GM18502 (cell line): Measurements from ENCODE around the gene BRD4.
A peak's percentile ranks its signal among the peaks of the same experiment; 100 is the strongest.
"Not testable (repeated sequence)": the region's sequence is repeated elsewhere in the genome, so short reads cannot be mapped to it uniquely, and the experiment has no call there.

Experiments used
- ATAC-seq: cut with Tn5 transposase; IDR thresholded peaks from one replicate; pipeline ENCODE4 v1.9.1; 2021; ENCODE audit warnings: mild to moderate bottlenecking; ENCODE audit not compliant: unreplicated experiment, poor library complexity

Gene BRD4

GRCh38 chr19:15363048-15363447 is 30.7 kb upstream of the BRD4 start:
- not testable (repeated sequence) for ATAC-seq

- not testable (repeated sequence) for ATAC-seq
Measured at GRCh38 chr19:15360015-15360414, 27.7 kb upstream of the BRD4 start.

DNA sequence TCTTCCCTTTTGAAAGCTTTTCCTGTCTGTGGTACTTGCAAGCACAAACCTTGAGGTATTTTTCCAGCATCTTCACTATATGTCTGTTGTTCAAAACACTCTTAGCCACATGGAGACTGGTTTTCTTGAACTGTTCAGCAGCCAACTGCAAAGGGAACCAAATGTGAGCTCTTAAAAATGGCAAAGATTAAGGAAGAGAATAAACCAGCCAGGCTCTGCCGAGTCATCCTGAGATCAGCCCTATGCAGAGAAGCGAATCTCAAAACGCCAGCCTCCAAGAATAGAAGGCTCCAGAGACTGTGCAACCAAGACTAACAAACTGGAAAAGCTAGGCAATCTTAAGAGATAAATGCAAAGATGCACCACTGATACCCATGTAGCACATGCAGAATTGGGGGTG is 26.6 kb upstream of the BRD4 start:
- ATAC-seq, result no peak

DNA sequence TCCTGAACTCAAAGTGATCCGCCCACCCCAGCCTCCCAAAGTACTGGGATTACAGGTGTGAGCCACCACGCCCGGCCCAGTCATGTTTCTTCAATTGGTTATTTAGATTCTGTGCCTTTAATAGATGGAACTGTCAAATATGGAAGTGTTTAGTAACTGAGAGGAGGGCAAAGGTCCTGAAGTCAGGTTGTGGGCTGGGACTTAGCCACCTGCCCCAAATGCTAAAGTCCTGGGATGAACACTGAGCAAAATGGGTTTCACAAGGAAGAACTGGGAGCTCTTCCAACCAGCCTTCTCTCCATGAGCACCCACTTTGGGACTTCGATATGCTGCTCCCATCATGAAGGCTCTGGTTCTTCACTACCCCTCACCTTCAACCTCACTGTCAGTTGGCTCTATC is 25.6 kb upstream of the BRD4 start:
- ATAC-seq, result no peak

- no peak for ATAC-seq
Measured at GRCh38 chr19:15354566-15355296, 22.4 kb upstream of the BRD4 start.

DNA sequence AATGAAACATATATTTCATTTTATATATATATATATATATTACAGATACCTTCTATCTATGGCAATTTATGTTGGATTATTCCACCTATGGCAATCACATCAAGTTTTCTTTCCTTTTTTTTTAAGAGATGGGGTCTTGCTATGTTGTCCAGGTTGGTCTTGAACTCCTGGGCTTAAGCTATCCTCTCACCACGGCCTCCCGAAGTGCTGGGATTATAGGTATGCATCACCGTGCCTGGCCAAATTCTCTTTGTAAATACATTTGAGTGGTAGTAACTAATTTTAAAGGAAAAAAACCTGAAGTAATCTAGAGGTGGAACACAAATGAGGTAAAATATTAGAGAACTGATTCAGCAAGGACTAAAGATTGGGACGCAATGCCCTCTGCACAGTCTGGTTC is 21.6 kb upstream of the BRD4 start:
- no peak for ATAC-seq

DNA sequence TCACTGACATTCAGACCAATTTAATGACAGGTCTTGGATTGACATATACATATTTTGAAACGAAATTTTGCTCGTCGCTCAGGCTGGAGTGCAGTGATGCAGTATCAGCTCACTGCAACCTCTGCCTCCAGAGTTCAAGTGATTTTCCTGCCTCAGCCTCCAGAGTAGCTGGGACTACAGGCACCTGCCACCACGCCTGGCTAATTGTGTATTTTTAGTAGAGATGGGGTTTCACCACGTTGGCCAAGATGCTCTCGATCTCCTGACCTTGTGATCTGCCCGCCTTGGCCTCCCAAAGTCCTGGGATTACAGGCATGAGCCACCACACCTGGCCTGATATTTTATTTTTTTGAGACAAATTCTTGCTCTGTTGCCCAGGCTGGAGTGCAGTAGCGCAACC is 20.2 kb upstream of the BRD4 start:
- not testable (repeated sequence) for ATAC-seq

DNA sequence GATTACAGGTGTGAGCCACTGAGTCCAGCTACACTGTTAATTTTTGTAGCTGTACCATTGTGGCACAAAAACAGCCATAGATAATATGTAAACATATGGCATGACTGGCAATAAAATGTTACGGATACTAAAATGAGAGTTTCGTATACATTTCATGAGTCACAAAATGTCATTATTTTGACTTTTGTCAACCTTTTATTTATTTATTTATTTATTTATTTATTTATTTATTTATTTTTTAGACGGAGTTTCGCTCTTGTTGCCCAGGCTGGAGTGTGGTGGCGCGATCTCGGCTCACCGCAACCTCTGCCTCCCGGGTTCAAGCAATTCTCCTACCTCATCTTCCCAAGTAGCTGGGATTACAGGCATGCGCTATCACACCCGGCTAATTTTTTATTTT is 9.0 kb upstream of the BRD4 start:
- not testable (repeated sequence) for ATAC-seq

GRCh38 chr19:15340086-15340485 is 7.7 kb upstream of the BRD4 start:
- no peak for ATAC-seq

DNA sequence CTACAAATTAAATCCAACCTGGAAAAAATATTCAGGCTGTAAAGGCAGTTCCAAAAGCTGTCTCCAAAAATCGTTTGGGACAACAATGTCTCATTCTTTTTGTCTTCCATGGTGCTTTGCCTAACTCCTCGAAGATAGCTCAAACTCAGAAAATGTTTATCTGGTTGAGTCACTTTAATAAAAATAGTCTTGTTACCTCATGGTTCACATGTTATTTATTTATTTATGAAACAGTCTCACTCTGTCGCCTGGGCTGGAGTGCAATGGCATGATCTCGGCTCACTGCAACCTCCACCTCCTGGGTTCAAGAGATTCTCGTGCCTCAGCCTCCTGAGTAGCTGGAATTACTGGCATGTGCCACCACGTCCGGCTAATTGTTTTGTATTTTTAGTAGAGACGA is 4.9 kb upstream of the BRD4 start:
- no peak for ATAC-seq

GRCh38 chr19:15335992-15336391 is 3.7 kb upstream of the BRD4 start:
- ATAC-seq, result not testable (repeated sequence)

DNA sequence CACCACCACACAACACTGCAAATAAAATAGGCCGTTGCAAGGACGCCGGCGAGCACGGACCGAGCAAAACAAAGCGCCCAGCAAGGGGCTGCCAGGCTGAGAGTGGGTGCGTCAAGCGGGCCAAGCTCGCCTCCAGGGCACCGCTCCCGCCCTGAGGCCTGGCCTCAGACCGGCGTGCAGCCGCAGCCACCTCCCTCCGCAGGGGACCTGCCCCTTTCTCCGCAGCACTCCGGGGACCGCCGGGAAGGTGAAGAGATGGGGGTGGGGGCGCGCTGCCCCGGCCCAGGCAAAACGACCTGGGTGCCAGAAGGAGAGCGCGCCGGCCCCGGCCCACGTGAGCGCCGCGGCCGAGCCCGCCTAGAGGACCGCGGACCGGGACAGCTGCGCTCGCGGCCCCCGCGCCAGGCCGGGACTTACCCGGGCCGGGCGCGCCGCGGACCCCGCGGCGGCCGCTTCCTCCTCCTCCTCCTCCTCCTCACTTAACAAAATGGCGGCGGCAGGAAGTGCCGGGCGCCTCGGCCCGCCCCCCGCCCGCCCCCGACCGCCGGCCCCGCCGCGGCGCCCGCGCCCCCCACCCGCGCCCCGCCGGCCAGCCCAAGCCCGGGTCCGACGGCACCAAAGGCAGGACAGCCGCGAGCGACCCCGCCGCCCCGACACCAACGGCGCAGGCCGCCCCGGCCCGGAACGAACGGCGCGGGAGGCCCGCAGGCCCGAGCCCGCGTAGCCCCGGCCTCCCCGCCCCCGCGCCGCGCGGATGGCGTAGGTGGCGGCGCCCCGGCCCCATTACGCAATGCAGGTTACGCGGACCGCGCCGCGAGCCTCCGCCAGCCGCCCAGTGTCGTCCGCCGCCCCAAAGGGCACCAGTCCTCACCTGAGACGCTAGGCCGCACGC is 674 bp downstream of the BRD4 start:
- peak; percentile 36 for ATAC-seq

GRCh38 chr19:15330801-15331418 is 1.4 kb downstream of the BRD4 start:
- no peak for ATAC-seq

DNA sequence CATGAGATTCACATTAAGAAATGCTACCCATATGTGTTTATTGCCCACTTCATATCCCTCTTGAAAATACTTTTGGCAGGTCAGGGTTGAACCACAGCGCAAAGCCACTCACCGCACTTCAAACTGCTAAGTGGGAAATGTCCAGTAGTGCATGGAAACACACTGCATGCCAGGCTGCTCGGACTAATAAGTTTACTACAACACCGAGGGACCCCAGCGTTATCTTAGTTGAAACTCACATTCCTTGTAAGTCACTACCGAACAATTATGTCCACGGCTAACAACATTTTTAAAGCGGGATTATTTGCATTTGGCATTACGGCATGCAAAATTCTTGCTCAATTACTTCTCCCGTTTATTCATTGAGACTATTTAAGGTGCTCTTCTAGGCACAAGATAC is 4.0 kb downstream of the BRD4 start:
- ATAC-seq, result no peak

DNA sequence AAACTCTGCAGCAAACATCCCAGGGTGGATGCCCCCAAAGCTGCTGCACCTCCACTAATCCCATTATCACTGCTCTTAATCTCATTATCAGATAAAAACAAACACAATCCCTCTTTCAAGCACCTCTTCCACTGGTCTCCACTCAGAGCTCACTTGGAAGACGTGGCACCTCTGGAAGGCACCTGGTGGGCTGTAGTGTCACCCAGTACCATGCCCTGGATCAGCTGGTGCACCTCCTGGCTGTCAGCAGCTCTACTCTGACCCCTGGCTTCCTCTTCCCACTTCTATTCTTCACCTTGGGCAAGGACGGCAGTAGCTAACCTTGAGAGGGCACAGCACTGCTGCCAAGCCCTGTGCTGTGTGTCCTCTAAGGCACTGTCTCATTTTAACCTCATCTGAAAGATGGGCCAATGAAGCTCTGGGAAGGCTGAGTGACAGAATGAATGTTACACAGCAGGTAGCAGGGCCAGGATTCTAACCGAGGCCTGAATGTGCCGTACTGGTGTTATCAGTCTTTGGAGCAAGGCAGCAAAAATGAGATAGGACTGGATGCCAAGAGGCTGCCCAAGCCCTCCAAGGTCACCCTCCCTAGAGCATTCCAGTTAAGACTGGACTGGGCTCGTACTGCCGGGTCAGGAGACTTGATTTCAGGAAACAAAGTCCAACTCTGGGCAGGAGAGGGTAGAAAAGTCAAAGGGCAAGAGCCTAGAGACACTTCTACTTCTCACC is 7.4 kb downstream of the BRD4 start:
- ATAC-seq, result no peak

DNA sequence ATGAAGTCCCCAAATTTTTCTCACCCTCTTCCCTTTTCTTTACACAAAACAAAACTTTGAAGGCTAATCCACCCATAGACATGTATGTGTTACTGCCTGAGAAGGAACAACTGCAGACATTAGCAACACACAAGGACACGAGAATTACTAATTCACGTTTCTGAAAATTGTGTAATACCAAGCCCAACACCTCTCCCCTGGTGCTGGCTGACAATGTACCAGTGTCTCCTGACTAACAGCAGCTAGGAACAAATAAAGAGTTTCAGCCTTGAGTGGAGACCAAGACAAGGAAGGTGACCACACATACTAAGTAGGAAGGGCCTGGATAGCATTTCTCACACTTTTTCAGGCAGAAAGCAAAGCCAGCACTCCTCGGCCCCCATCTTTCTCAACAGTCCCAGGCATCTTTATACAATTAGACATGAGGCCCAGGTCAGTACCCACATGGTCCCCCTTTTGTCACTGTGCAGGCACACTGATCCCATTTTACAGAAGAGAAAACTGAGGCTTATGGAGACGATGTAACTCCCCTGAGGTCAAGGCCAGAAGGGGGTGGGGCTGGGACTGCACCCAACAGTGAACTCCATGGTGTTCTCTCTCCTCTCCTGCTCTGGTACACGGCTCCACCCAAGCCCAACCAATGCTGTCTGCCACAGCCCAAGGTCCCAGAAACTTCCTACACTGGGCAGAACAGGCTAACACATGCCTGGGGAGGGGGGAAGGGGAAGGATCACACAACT is 8.7 kb downstream of the BRD4 start:
- no peak for ATAC-seq

- ATAC-seq, result no peak
Measured at GRCh38 chr19:15321739-15322138, 10.6 kb downstream of the BRD4 start.

GRCh38 chr19:15320116-15320515 is 12.2 kb downstream of the BRD4 start:
- ATAC-seq, result no peak

DNA sequence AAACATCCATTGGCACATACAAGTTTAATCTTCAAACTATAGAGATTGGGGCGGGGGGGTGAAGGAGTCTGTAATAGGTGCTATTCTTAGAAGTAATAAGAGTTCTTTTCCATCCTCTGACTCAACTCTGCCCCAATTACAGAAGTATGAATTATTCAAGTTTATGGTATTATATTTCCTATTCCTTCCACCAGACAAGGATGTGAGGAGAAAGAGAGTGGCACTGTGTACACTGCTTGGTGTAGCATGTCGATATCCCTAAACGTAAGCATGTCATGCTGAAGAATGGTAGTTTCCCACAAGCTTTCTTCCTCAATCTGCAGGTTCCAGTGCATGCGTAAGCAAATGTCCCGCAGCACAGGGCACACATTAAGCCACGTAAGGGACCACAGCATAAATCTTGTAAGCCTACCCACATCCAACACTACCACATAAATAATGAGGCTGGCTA is 14.1 kb downstream of the BRD4 start:
- no peak for ATAC-seq
